OCI-LY1 (cell line): ENCODE results near the gene OPN5.

ENCODE experiments used
- H2AFZ ChIP-seq: fragments of 200-600 bp; sonication (generic), shearing (Covaris generic); 2 replicates; pipeline ENCODE4 v1.6.0; 2014; ENCODE audit warnings: antibody characterized with exemption, mild to moderate bottlenecking, low read length
- H3F3A ChIP-seq: fragments of 200-600 bp; sonication (generic), shearing (Covaris generic); 2 replicates; pipeline ENCODE4 v1.6.0; 2014; ENCODE audit warnings: mild to moderate bottlenecking, antibody characterized with exemption, low read length, moderate library complexity; ENCODE audit not compliant: insufficient read depth
- H3K27ac ChIP-seq: fragments of 200-600 bp; sonication (generic); 2 replicates; pipeline ENCODE4 v1.5.1; 2014; ENCODE audit warnings: low read length, mixed run types, mild to moderate bottlenecking, low read depth; ENCODE audit not compliant: poor library complexity, severe bottlenecking
- H3K27me3 ChIP-seq: fragments of 200-600 bp; sonication (generic); 2 replicates; pipeline ENCODE4 v1.6.0; 2014; ENCODE audit warnings: antibody characterized with exemption, mild to moderate bottlenecking, low read length, moderate library complexity; ENCODE audit not compliant: insufficient read depth
- H3K36me3 ChIP-seq: fragments of 200-600 bp; sonication (generic); 2 replicates; pipeline ENCODE4 v1.6.1; 2014; ENCODE audit warnings: mild to moderate bottlenecking, antibody characterized with exemption, low read length, moderate library complexity, mixed read lengths; ENCODE audit not compliant: insufficient read depth
- H3K4me1 ChIP-seq: fragments of 200-600 bp; sonication (generic); 2 replicates; pipeline ENCODE4 v1.5.1; 2014; ENCODE audit warnings: mild to moderate bottlenecking, low read length, moderate library complexity; ENCODE audit not compliant: insufficient read depth, severe bottlenecking
- H3K4me2 ChIP-seq: fragments of 200-600 bp; sonication (generic), shearing (Covaris generic); 2 replicates; pipeline ENCODE4 v1.6.1; 2014; ENCODE audit warnings: low read length
- H3K4me3 ChIP-seq: fragments of 200-600 bp; sonication (generic); 2 replicates; pipeline ENCODE4 v1.5.1; 2014; ENCODE audit warnings: low read length, low read depth, mild to moderate bottlenecking, mixed read lengths; ENCODE audit not compliant: poor library complexity, severe bottlenecking
- H3K79me2 ChIP-seq: fragments of 200-600 bp; shearing (Covaris generic); 2 replicates; pipeline ENCODE4 v1.6.1; 2016; ENCODE audit warnings: mixed run types, low read length, mixed read lengths; ENCODE audit not compliant: insufficient read depth
- H3K9ac ChIP-seq: fragments of 200-600 bp; sonication (generic), shearing (Covaris generic); 2 replicates; pipeline ENCODE4 v1.6.1; 2014; ENCODE audit warnings: mild to moderate bottlenecking, low read length, mixed read lengths
- H3K9me2 ChIP-seq: fragments of 200-600 bp; sonication (generic), shearing (Covaris generic); 2 replicates; pipeline ENCODE4 v1.6.1; 2014; ENCODE audit warnings: low read depth, mild to moderate bottlenecking, low read length, mixed read lengths
- H3K9me3 ChIP-seq: fragments of 200-600 bp; shearing (Covaris generic); 2 replicates; pipeline ENCODE4 v1.6.1; 2014; ENCODE audit warnings: low read length, mixed read lengths
- H4K20me1 ChIP-seq: fragments of 200-600 bp; sonication (generic), shearing (Covaris generic); 2 replicates; pipeline ENCODE4 v1.6.0; 2016; ENCODE audit warnings: mild to moderate bottlenecking, low read length; ENCODE audit not compliant: insufficient read depth
- EZH2 ChIP-seq: fragments of 200-600 bp; sonication (generic), shearing (Covaris generic); IDR thresholded peaks from 2 replicates; pipeline ENCODE4 v1.8.0; 2017; ENCODE audit warnings: borderline replicate concordance, mixed run types, mild to moderate bottlenecking, antibody characterized with exemption, low read length, moderate library complexity, mixed read lengths
- TF ChIP-seq, protein P1 (sequence below): fragments of 200-600 bp; sonication (generic), shearing (Covaris generic); IDR thresholded peaks from 2 replicates; pipeline ENCODE4 v1.5.1; 2017; ENCODE audit warnings: mild to moderate bottlenecking, antibody characterized with exemption, low read length, moderate library complexity, mixed read lengths

Gene OPN5

DNA sequence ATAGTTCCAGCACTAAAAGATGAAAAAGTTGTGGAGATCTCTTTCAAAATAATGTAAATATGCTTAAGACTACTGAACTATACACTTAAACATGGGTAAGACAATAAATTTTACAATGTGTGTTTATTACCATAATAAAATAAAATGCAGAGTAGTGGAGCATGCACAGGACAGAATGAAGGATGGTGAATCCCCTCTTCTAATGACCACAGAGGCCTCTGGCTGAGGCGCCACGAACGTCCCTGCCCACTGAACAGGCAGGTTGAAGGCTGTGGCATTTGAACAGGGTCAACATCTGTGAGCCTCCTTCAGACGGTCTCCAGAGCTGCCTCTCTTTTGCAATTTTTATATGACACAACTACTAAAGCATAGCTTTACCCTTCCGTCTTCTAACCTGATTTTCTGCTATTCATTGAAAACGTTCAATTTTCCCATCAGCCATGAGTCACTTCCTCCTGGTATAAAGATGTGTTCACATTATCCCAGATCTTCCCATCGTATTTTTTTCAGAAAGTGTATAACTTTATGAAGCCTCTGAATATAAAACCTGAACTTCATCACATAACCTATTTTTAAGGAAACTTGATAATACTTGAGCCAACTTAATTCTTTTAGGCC is 45.6 kb upstream of the OPN5 start:
- no peak overlapping the region for H3K27ac ChIP-seq
- no peak overlapping the region for H3K9ac ChIP-seq
- H3K9me3 ChIP-seq = no peaks in the 10 kb centered on the region
- no peaks in the 10 kb centered on the region for H4K20me1 ChIP-seq
- no peaks in the 10 kb centered on the region for H3K27me3 ChIP-seq
- no peak overlapping the region for H3K4me3 ChIP-seq
- H3K79me2 ChIP-seq = no peaks in the 10 kb centered on the region
- H3F3A ChIP-seq = no peaks in the 10 kb centered on the region
- no peaks in the 10 kb centered on the region for H3K9me2 ChIP-seq
- H3K4me2 ChIP-seq = no peak overlapping the region
- no peaks in the 10 kb centered on the region for H3K36me3 ChIP-seq
- no peaks in the 10 kb centered on the region for H3K4me1 ChIP-seq
- H2AFZ ChIP-seq = no peak overlapping the region
- no peak for TF ChIP-seq EZH2
- TF ChIP-seq, protein P1, sequence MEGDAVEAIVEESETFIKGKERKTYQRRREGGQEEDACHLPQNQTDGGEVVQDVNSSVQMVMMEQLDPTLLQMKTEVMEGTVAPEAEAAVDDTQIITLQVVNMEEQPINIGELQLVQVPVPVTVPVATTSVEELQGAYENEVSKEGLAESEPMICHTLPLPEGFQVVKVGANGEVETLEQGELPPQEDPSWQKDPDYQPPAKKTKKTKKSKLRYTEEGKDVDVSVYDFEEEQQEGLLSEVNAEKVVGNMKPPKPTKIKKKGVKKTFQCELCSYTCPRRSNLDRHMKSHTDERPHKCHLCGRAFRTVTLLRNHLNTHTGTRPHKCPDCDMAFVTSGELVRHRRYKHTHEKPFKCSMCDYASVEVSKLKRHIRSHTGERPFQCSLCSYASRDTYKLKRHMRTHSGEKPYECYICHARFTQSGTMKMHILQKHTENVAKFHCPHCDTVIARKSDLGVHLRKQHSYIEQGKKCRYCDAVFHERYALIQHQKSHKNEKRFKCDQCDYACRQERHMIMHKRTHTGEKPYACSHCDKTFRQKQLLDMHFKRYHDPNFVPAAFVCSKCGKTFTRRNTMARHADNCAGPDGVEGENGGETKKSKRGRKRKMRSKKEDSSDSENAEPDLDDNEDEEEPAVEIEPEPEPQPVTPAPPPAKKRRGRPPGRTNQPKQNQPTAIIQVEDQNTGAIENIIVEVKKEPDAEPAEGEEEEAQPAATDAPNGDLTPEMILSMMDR = no peak

- Histone ChIP-seq H3K79me2 (no peaks in the 10 kb centered on the region), H2AFZ (no peak overlapping the region), H3K4me3 (no peak overlapping the region), H3K27me3 (no peaks in the 10 kb centered on the region), H3K9me2 (no peaks in the 10 kb centered on the region), H3F3A (no peaks in the 10 kb centered on the region), H3K36me3 (no peaks in the 10 kb centered on the region), H3K4me2 (no peak overlapping the region), H3K4me1 (no peaks in the 10 kb centered on the region), H3K27ac (no peak overlapping the region), H3K9ac (no peak overlapping the region), H3K9me3 (no peaks in the 10 kb centered on the region), H4K20me1 (no peaks in the 10 kb centered on the region)
- TF ChIP-seq, protein P1 = no peak
- TF ChIP-seq EZH2 = no peak
Measured at GRCh38 chr6:47737406-47737805, 44.4 kb upstream of the OPN5 start.

DNA sequence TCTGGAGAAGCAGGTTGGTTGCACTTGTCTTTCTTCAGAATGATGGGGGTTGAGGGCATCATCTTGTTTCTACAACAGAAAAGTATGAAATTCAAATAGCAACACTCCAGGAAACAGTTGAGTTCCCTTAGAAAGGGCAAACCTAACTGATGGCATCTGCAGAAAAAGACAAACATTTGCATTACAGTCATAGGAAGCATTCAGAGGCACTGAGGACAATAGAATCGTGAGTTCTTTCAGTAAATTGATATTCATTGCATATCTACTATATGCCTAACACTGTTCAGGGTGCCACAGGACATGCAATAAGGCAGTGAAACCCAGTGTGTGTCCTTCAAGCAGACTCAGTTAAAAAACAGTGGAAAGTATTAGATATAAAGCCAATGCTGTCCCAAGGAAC is 41.1 kb upstream of the OPN5 start:
- Histone ChIP-seq H3K79me2 (no peaks in the 10 kb centered on the region), H2AFZ (no peak overlapping the region), H3K36me3 (no peaks in the 10 kb centered on the region), H3K9me3 (no peaks in the 10 kb centered on the region), H3K9ac (no peak overlapping the region), H3K4me3 (no peak overlapping the region), H3K9me2 (no peaks in the 10 kb centered on the region), H3K4me2 (no peak overlapping the region), H3K27me3 (no peaks in the 10 kb centered on the region), H3F3A (no peaks in the 10 kb centered on the region), H3K27ac (no peak overlapping the region), H3K4me1 (no peaks in the 10 kb centered on the region), H4K20me1 (no peaks in the 10 kb centered on the region)
- no peak for TF ChIP-seq EZH2
- TF ChIP-seq, protein P1 = no peak
